Stimulated activated CD8-positive, alpha-beta memory T cell treated with anti-CD3 and anti-CD28 coated beads, Interleukin-15, amount 100 ng/mL, for 4 hours (primary cell): ENCODE measurements around the gene PPIL4.
"Not testable (repeated sequence)": the region's sequence is repeated elsewhere in the genome, so short reads cannot be mapped to it uniquely, and the experiment has no call there.

Experiments
- DNase-seq, 2 donors: peaks; one replicate each; pipeline ENCODE4 v3.0.0-alpha.2; 2020; ENCODE audit warnings: low read depth in 2 of 2

The PPIL4 gene

DNA sequence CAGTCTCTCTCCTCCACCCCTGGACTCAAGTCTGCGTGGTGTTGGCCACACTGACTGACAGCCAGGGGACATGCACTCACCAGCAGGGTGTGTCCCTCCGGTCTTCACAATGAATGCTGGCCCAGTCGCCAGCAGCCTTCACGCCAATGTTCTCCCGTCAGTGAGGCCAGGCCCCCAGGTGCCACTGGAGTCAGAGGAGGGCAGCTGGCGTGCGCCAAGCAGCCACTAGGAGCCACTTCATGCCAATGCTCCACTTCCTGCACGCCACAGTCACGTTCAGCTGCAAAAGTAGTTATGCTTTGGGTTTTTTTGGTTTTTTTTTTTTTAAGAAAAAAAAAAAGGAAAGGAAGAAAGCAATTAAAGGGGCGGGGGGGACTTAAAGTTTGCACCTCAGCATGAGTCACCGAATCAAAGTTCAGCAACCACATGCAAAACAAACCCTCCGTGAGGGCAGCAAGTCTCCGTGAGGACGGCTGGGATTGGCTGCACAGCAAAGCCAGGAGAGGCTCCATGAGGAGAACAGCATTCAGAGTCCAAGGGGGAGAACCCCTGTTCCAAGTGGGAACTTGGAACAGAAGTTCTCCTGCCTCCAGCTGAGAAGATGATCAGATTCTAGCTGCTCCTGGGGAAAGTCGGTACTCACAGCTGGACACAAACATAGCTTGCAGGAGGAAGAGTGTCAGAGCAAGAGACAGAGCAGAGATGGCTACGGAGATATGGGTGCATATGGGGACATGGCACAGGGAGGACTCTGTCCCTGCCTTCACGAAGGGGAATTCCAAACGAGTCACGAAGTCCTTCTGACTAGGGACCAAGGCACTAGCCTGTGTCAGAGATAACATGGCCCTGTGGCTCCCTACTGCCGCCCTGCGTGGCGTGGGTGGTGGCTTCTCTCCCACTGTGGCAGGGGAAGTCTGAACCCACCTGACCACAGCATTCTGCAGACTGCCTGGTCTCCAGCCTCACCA is 60.8 kb downstream of the PPIL4 start, which contains the start of gene ZC3H12D:
Gene ZC3H12D (minus strand): TSS at position 282 of the 968 bp plus-strand sequence. CDS start 10,471 bp downstream, outside the sequence.
- DNase-seq = peak; percentile 39 to 60

DNA sequence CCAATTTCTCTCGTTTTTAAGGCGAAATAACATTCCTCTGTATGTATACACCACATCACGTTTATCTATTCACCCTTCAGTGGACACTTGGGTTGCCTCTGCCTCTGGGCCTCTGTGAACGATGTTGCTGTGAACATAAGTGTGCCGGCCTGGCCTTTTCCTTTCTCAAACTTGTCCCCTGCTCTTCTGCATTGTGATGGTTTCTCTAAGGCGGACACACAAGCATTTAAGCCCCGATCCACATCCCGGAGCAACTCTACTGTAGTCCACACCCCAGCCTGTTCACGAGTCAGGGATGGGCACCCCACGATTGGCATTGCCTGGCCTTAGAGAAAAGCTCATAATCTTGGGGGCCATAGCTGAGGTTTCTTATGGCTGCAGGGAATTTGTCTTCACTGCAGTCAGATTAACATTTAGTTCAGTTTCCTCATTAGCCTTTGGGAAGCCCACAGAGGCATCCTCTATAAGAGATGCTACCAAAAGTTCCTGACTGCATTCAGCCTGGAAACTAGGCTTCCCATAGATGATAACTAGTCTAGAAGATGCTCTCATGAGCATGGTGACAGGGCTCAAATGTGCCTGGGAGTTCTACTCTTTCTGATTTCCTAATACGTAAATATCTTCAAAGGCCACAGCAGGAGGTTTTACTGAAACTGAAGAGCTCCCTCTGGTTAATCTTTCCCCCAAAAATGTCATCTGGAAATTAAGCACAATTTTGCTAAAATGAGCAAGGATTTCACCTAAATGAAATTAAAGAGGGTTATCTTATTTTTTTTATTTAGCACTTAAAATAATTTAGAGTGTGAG is 61.8 kb downstream of the PPIL4 start:
- DNase-seq = no peak

DNA sequence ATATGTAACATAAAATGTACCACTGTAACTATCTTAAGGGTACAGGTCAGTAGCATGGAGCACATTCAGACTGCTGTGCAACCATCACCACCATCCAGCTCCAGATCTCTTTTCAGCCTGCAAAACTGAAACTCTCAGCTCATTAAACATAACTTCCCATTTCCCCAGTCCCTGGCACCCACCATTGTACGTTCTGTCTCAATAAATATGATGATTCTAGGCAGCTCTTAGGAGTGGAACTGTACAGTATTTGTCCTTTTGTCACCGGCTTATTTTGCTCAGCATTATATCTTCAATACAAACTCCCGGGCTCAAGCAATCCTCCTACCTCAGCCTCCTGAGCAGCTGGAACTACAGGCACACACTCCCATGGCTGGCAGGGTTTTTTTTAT is 62.5 kb downstream of the PPIL4 start:
- no peak for DNase-seq

DNA sequence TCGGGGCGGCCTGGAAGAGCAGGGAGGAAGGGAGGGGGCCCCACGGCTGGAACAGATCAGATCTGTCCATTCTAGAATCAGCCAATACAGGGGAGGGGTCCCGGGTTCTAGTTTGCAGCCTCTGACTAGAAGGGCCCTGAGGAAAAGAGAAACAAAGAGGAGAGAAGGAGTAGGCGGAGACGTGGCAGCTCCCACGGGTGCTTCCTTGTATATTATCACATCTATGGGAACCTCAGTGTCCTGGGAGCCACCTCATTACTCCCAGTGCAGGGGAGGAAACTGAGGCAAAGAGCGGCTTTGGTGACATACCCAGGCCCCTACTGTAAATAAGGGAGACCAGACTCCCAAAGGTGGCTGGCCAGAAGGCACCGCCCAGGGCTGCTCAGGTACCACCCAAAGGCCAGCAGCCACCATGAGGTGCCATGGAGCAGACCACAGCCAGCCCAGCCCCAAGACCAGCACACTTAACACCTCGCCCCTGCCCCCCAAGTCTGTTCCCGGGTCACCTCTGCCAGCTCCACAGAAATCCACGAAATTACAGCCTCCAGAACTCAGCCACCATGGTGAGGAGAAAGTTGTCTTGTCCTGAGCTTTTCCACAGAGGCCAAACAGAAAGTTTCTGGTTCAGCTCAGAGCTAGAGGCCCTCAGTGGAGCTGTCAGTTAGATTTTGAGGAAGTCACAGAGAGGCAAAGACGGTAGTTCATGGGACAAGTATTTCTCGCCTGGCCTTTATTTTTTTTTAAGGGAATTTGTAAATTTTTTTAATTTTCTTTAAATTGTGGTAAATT is 63.1 kb downstream of the PPIL4 start:
- no peak for DNase-seq

DNA sequence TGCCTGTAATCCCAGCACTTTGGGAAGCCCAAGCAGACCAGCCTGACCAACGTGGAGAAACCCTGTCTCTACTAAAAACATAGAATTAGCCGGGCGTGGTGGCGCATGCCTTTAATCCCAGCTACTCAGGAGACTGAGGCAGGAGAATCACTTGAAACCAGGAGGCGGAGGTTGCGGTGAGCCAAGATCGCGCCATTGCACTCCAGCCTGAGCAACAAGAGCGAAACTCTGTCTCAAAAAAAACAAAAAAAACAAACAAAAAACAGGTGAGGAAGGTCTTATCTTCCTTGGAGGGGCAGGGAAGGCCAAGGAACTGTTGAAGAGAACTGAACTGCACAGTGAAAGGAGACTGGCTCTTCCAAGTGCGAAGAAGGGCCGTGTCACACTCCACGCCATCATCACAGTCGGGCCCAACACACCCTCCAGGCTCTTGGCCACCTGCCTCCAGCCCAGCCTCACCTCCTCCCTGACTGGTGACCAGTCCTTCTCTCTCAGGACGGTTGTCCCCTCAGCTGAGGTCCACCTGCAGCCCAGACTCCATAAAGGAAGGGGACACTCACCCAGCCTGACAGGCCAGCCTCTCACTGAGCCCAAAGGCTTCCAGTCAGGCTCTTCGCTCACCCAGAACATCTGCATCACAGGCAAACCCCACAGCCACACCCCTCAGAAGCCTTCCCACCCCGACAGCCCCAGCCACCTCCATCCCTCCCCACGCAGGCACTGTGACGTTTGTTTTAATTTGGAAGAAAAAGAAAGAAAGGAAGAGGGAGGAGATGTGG is 65.2 kb downstream of the PPIL4 start:
- DNase-seq = no peak

DNA sequence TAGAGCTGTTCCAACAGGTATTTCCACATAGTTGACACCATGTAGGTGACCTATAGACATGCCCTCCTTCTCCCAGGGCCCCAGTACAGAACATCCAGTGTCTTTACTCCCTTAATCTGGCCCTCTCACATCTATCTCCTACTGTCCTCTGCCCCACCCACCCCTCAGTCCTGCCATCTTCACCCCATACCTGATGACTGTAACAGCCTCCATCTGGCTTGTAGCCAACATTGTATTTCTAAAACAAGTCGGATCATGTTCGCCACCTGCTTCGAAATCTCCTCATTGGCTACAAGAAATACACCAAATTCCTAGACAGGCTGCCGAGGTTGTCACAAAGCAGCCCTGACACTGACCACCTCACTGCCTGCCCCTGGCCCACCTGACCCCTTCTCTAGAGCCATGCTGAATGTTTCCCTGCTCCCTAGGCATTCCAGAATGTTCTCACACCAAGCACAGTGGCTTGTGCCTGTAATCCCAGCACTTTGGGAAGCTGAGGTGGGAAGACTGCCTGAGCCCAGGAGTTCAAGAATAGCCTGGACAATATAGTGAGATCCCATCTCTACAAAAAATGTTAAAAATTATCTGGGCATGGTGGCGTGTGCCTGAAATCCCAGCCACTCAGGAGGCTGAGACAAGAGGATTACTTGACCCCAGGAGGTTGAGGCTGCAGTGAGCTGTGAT is 67.1 kb downstream of the PPIL4 start:
- DNase-seq = no peak

DNA sequence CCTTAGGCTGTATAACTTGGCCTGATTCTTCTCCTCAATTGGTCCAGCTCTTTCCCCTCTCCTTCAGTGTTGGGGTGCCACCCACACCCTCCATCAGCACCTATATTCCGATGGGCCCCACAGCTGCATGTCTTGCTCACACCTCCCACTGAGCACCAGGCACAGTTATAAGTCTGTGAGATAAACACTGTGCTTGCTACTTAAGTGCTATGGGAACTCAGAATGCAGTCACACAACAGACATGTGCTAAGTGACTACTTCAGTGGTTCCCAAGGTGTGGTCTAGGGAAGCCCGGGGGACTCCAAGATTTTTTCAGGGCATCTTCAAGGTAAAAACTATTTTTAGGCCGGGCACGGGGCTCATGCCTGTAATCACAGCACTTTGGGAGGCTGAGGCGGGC is 68.3 kb downstream of the PPIL4 start:
- DNase-seq = no peak

DNA sequence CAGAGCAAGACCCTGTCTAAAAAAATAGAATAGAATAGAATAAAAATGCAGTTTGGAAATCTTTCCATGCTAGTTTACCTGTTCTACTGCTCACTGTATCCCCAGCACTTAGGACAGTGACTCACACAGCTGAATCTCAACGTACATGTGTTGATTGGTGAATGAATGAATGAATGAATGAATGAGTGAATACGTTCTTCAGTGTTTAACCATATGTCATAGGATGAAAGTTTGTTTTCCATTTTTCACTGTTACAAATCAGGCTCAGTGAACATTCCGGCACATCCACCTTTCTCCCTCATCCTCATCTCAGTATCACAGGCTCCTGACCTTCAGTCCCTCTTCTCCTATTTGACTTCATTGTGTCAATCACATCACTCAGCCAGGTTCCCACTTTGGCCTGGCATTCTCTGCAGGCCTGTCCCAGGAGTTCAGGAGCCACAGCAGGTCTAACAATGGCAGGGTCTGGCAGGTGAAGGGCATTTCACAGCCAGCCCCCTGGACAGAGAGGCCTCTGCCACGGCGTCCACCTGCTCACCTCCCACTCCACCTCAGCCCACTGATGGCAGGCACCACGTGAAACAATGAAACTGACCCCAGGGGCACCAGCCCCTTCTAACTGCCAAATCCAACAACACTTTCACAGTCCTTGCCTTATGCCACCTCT is 68.9 kb downstream of the PPIL4 start:
- DNase-seq = no peak

DNA sequence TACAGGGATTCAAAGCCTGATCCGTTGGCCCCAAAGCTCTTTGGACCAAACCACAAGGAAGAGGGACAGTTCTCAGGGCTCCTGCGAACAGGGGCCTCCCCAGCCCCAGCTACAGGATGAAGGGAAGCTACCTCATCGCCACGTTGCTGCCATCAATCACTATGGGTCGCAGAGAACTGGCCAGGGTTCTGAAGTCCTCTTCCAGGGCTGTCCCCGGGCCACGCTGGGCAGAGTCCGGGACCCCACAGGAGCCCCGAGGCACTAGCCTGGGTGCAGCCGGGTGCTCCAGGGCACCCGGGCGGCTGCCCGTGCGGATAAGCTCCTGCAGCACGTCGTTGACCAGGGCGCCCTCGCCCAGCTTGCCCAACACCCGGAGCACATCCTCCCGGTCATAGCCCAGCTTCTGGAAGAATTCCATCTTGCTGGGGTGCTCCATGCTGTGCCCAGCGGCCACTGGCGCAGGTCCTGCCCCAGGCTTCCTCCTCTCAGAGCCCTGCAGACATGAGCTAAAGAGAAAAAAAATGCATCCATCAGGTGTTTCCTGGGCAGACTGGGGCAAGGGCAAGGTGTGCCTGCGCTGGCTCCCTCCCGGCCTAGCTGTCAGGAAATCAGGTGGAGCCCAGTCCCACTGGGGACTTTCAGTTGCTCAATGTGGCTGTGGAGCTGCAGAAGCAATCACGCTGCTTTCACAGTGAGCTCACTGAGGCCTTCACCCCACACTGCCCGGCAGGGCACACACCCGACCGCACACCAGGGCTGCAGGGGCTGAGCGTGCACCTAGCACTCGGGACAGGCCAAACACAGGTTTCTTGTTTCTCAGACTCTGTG is 71.5 kb downstream of the PPIL4 start:
- DNase-seq = no peak

DNA sequence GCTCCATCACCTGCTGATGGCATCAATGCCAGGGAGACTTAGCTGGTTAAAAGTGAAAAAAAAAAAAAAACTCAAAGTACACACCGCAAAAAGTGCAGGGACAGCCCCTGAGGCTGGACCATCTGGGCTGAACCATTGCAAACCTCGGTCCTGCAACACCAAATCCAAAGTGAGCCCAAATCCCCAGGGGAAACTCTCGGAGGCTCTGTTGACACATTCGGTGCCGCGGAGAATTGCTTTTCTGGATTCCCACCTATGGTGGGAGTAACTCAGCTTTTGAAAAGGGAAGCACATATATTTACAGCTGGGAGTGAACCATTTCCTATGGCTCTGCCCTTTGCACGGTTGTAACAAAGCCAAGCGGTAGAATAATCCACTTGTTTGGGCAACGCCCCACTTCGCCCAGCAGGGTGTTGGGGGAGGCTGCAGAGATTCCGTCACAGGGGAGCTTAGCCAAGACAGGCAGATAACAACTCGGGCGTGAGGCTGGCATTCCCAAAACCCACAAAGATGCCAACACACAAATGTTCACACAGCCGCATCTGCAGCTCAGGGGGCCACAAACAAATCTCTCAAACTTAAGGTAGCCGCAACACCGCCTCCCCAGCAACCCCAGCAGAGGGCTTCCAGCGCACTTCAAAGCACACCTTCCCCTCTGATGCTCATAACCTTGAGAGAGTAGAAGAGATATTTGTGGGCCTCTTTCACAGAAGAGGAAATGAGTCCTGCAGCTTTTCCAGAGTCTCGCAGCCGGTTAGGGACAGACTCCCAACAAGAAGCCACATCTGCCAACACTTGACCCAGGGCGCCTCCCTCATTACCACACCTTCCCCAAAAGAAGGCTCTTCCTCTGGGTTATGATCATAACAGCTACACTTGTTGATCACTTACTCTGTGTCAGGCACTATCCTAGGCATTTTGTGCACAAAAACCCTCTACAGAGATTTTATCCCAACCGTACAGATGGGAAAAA is 72.5 kb downstream of the PPIL4 start:
- no peak for DNase-seq

DNA sequence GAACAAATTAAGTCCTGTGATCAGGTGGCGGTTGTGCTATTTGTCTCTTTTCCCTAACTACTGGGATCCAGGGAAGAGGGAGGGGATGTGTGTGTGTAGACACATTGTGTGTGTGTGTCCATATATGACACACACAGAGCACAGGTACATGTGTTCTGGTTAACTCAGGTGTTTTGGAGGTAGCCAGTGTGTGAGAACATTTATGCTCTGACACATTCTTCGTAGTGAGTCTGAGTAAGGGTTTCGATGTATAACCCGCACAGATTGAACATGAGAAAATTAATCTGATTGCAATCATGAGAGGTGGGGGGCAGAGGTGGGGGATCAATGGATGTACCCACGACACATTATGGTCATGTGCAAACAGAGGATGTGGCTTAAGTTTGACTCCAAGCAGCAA is 73.6 kb downstream of the PPIL4 start:
- no peak for DNase-seq

DNA sequence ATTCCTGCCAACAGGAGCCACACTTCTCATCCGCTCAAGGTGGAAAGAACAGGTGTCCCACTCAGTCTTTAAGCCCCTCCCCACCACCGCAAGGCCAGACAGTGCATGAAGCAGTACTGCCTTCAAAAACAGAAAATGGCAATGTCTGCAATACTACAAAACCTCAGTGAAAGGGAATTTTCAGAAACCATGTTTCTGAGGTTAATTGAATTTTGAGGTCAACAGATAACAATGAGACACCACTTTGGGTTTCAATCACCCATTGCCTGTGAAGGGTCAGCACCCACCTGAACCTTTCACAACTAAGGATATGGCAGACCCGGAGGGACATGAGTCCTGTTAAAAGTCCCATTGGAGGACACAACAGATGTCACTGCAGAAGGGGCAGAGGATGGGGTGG is 74.0 kb downstream of the PPIL4 start:
- DNase-seq = no peak

DNA sequence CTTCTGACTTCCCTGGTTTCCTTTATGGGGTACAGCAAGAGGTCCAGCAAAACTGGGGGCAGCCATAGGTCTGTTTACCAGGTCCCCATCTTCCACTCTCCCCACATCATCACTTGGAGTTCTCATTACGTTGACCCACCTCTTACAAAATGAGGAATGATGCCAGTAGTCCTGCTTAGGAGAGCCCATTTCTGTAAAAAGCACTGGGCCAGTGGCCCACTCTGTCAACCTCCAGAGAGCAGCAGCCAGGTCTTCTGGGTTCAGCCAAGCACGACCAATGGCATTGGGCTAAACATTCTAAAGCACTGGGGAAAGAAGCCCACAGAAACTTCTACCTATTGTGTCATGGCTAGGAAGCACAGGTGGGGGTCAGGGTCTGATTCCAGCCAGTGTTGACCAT is 74.9 kb downstream of the PPIL4 start:
- DNase-seq = no peak

DNA sequence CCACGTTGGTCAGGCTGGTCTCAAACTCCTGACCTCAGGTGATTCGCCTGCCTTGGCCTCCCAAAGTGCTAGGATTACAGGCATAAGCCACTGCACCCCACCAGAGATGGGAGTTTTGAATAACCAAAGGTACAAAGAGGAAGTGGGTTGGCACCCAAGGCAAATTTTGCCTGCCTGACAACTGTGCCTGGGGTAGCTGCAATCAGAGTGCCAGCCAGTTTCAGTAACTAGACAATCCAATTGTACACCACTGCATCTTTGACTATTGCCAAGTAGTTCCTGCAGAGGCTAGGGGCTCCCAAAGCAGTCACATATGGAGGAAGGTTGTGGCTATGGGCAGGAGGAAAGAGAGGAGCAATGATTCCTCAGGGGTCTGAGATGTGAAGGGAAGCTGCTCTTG is 77.7 kb downstream of the PPIL4 start:
- DNase-seq = no peak

DNA sequence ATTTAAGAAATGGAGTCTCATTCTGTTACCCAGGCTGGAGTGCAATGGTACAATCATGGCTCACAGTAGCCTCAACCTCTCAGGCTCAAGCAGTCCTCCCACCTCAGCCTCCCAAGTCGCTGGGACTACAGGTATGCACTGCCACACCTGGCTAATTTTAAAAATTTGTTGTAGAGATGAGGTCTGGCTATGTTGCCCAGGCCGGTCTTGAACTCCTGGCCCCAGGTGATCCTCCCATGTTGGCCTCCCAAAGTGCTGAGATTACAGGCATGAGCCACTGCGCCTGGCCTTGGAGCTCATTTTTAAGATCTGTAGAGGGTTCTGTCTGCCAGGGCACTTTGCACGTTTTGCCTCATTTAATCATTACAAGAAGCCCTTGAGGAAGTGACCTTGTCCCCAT is 78.6 kb downstream of the PPIL4 start:
- no peak for DNase-seq

DNA sequence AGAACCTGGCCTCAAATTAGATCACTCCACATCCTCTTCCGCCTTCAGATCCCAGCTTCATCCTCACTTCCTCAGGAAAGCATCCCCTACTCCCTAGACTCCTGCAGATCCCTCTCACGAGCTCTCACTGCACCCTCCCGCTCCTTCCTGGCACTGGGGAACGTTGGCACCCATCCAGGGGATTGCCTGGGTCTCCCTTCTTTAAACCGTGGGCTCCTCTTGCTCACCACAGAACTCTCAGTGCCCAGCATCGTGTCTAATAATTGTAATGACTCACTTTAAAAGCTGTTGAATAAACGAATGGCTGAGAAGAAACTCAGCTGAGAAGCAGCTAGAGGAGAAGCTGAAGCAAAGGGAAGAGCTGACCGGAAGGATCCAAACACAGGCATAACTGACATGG is 81.4 kb downstream of the PPIL4 start:
- no peak for DNase-seq

DNA sequence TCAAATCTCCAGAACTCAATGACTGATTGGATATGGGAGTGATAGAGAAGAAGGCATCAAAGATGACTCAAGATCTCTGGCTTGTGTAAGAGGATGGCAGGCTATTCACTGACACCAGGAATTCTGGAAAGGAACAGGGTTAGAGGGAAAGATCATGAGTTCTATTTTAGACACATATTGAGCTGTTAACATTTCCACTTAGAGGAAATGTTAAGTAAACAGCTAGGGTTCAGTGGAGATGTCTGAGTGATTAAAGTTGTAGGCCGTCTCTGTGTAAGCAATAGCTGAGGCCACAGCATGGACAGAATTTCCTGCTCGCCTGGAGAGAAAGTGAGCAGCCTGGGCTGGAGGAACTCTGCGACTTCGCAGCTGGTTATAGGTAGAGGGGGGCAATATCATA is 82.1 kb downstream of the PPIL4 start:
- DNase-seq = no peak

DNA sequence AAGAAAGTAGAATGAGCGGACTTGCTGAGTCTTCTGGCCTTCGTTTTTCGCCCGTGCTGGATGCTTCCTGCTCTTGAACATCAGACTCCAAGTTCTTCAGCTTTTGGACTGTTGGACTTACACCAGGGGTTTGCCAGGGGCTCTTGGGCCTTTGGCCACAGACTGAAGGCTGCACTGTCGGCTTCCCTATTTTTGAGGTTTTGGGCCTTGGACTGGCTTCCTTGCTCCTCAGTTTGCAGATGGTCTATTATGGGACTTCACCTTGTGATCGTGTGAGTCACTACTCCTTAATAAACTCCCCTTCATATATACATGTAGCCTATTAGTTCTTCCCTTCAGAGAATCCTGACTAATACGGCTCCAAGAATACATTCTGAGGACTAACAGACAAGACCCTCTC is 83.1 kb downstream of the PPIL4 start:
- DNase-seq = not testable (repeated sequence)
